OCI-LY7 (cell line): ENCODE measurements around the gene TMEM38A.

Experiments
- CTCF ChIP-seq: fragments of 200-600 bp; sonication (generic); conservative IDR thresholded peaks from 2 replicates; pipeline ENCODE4 v1.5.1; 2014; ENCODE audit warnings: mild to moderate bottlenecking, antibody characterized with exemption, low read length, moderate library complexity, mixed read lengths
- EZH2phosphoT487 ChIP-seq: fragments of 200-600 bp; sonication (generic); IDR thresholded peaks from 2 replicates; pipeline ENCODE4 v1.6.1; 2018; ENCODE audit warnings: low read depth, borderline replicate concordance, mild to moderate bottlenecking, mixed run types, antibody characterized with exemption, low read length, moderate library complexity, mixed read lengths

DNA sequence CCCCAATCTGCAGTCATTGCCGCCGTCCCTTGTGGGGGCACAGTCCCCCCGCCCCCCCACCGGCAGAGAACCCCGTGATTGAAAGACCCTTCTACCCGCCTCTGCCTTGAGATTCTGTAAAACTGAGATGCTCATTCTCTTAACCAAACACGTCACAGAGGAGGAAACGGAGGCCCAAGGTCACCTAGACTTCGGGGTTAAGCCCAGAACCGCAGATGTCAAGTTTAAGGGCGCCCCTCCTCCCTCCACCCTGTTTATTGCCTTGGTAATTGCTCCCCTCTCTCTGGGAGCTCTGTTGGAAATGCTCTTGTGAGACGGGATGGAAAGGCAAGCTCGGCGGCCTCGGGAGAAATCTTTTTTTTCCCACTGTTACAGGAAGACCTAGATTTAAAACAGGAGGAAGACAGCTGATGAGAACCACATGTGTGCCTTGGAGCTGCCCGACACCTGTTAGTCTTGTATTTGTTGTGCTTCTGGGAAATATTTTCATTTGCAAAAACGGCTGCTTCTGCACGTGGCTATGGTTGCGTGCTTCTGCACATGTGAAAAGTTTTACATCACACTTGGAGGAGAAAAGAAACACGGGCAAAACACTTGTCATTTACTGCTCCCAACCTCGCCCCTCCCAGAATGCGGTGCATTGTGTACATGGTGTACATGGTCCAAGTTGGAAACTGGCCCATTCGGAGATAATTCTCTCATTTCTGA lies 31.8 kb upstream of the TMEM38A start:
- 0 out of 2 replicates have a peak, but pooled peaks have one; percentile 24 for TF ChIP-seq CTCF
- no peak for TF ChIP-seq EZH2phosphoT487
